Effector CD4-positive, alpha-beta T cell (primary cell): ENCODE results near the gene BACH1.

Experiments used
- DNase-seq: peaks from one replicate; pipeline ENCODE4 v3.0.0-alpha.2; 2020

Gene BACH1

DNA sequence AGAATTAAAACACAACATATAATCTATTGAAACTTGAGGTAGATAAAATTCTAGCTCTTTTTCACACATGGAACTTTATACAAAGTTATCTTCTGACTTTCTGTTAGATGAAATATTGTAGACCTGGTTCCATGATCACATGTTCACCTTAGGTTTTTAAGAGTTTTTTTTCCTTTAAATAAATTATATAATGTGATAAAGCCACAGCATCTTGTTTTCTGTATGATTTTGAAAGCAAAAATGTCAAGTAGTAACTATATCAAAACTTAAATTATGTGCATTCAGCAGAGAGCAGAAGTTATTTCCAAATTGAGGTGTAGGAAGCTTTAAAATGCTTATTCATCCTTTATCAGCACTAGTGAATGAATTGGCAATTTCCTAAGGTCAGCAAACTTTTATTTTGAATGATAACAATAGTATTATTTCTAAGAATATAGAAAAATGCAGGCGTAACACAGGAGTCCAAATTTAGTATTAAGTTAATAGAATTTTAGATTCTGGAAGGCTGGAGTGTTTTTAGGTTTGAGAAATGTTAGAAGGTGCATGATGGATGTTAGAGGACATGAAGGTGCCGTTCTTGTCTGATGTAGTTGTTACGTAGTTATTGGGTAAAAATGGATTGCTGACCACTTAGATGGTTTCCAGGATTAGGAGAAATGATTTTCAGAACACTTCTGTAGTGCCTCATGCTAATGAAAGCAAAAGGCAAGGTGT, 17.5 kb downstream of the BACH1 start:
- DNase-seq, result no peak

DNA sequence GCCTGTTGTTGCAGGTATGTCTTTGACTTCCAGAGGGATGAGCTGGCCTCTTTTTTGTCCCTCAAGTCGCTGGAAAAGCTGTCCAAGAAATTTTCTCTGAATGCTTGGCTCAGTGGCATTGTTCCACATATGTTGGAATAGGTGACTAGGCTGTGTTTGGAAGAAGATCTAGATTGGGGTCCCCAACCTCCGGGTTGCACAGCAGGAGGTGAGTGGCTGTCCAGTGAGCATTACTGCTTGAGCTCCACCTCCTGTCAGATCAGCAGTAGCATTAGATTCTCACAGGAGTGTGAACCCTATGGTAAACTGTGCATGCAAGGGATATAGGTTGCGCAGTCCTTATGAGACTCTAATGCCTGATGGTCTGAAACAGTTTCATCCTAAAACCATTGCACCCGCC, 18.1 kb downstream of the BACH1 start:
- no peak for DNase-seq

DNA sequence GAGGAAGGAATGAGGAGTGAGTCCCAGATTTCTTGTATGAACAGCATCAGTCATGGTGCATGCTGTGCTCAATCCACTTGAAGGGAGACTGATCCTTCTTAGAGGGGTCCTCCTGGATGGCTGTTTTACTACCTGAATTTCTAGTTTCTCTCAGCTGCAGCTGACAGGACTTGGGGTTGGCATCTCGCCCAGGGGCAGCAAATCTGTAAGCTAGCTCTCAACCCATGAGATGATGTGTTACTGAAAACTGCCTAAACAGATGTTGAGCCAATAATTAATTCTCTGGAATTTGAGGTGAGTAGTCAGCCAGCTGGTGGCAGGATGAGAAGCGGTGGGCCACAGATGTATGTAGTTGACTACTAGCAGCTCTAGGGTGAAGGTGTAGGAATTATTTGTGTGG, 19.6 kb downstream of the BACH1 start:
- DNase-seq, result no peak

DNA sequence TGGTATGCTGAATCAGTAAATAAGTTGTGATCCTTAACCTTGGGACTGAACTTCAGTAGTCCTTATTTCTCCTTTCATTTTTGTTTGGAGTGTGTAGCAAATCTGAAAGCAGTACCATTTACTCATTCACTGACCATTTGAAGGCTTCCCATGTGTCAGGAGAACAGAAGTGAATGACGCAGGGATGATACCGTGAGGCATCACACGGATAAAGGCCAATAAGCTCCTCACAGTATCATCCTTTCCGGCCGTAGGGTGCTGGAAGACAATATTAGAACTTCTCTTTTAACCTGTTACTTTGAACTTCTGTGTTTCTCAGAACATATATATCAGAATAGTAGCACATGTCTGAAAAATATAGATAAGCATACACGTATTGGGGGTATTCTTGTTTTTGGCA, 21.3 kb downstream of the BACH1 start:
- no peak for DNase-seq

DNA sequence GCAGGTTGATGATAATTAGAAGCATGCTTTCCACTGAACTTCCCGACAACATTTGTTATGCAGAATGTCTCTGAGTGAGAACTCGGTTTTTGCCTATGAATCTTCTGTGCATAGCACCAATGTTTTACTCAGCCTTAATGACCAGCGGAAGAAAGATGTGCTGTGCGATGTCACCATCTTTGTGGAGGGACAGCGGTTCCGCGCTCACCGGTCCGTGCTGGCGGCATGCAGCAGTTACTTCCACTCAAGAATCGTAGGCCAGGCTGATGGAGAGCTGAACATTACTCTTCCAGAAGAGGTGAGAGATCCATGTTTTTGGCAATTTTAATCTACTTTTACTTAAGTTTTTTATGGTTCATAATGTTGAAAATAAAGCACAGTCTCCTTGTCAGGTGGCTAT, 22.5 kb downstream of the BACH1 start:
- no peak for DNase-seq

DNA sequence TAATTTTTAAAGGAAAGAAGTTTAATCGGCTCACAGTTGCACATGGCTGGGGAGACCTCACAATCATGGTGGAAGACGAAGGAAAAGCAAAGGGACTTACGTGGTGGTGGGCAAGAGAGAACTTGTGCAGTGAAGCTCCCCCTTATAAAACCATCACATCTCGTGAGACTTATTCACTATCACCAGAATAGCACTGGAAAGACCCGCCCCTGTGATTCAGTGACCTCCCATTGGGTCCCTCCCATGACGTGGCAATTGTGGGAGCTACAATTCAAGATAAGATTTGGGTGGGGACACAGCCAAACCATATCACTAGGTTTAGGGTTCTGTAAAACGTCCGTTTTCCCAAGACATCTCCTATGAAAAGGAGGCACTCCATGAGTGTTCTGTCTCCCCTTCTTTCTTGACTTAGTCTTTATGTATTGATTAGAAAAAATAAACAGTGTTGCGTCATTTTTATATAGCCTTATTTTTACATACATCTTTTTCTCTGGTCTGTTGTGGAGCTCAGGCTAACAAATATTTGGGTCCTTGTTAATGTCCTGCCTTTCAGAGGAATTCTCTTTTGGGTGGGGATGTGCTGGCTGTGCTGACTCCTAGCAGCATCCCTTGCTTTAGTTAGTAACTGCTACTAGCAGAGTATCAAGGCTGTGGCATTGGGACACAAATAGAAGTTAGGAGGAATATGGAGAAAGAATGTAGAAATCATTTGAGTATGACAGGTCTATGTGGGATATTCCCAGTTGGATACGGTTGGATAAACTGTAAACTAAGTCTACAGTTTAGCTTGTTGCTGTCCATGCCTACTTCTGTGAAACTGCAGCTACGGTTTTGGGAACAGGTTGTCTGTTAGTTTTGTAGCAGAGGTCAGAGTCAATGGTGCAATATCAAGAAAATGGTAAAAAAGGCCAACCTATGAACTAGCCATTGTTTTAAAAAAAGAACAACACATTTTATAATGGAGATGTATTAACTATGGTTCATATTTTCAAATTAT, 23.5 kb downstream of the BACH1 start:
- DNase-seq, result no peak

DNA sequence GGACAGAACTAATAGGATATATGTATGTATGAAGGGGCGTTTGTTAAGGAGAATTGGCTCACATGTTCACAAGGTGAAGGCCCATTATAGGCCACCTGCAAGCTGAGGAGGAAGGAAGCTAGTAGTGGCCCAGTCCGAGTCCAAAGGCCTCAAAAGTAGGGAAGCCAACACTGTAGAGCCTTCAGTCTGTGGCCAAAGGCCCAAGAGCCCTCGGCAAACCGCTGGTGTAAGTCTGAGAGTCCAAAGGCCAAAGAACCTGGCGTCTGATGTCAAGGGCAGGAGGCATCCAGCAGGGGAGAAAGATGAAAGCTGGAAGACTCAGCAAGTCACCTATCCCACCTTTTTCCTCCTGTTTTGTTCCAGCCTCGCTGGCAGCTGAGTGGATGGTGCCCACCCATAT, 24.5 kb downstream of the BACH1 start:
- DNase-seq, result no peak

DNA sequence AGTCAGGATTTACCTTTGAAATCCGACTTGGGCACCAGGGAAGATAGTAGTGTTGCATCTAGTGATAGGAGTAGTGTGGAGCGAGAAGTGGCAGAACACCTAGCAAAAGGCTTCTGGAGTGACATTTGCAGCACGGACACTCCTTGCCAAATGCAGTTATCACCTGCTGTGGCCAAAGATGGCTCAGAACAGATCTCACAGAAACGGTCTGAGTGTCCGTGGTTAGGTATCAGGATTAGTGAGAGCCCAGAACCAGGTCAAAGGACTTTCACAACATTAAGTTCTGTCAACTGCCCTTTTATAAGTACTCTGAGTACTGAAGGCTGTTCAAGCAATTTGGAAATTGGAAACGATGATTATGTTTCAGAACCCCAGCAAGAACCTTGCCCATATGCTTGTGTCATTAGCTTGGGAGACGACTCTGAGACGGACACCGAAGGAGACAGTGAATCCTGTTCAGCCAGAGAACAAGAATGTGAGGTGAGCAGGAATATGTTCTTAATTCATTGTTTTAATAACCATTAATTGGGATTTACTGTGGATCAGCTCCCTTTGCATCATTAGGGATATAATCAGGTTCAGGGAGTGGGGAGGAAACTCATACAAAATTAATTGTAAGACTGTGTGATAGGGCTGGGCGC, 28.3 kb downstream of the BACH1 start:
- no peak for DNase-seq

DNA sequence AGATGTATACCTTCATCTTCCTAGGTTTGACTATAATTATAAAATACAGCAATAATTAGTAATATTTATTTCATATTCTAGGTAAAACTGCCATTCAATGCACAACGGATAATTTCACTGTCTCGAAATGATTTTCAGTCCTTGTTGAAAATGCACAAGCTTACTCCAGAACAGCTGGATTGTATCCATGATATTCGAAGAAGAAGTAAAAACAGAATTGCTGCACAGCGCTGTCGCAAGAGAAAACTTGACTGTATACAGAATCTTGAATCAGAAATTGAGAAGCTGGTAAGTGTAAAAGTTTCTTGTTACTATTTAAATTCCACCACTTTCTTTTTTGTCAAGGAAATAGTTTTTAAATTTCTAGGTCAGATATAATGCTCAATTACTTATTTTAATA, 30.7 kb downstream of the BACH1 start:
- no peak for DNase-seq

DNA sequence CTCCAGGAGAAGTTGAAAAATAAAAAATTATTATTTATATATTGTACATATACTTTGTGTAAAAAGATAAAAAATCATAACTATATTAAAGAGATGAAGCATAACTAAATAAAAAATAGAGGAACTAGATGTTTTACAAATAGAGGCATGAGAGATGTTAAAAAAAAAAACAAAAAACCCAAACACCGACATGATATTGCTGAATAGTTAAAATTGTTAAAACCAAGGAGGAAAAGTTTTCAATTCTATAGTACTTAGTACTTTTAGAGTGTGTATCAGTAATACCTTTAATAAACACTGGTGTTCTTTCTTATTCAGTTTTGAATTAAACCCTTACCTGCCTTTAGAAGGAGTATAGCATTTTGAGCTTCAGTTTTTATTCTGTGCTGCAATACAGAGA, 32.1 kb downstream of the BACH1 start:
- no peak for DNase-seq

DNA sequence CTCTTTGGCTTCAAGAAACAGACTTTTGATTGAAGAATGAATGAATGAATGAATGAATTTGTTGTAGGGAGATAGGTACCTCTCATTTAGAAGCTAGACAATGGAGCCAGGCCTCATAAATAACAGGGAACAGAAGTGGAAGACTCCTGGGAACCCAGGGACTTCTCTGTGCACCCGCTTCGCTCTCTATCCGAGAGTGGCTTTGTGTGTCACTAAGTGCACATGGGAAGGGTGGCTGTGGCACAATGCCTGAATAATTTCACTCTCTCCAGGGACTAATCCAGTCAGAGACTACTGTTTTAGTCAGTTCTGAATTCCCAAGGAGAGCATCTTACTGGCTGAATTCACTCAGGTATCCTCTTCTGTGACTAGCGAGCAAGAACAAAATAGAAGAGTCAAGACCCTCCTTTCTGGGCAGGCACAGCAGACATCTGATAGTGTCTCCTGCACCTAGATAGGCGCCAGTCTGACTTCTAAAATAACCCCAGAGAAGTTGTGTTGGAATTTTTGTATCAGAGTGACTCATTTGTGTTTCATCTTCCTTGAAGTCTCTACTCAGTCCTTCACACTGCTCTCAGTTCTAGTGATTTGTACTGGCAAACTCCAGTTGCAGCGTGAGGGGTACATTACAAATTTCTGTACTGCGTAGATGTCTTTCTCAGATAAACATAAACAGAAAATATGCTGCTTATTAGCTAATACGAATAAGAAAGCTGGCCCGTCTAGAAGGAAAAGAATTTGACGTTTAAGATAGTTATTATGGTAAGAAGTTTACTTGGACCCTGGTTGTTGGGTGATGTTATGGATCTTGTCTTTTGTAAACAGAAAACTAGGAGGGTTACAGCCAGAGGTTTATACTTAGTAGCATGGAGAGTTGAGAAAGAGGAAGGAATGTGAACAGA, 34.0 kb downstream of the BACH1 start:
- no peak for DNase-seq

DNA sequence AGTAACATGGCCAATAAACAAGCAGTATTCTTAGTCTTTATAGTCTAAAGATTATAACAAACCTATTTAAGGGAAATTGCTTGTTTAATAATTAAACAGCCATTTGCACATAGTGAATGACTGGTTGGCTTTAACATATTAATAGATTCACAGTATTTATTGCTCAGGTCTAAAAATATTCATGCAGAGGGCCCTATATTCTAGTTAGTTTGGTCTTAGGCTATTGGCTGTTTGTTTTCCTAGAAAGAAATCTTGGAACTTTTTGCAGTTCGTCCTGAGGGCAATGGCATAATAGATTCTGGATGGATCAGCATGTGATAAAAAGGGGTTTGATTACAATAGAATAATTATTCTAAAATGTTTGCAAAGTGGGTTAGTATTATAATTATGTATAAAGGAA, 34.7 kb downstream of the BACH1 start:
- no peak for DNase-seq

DNA sequence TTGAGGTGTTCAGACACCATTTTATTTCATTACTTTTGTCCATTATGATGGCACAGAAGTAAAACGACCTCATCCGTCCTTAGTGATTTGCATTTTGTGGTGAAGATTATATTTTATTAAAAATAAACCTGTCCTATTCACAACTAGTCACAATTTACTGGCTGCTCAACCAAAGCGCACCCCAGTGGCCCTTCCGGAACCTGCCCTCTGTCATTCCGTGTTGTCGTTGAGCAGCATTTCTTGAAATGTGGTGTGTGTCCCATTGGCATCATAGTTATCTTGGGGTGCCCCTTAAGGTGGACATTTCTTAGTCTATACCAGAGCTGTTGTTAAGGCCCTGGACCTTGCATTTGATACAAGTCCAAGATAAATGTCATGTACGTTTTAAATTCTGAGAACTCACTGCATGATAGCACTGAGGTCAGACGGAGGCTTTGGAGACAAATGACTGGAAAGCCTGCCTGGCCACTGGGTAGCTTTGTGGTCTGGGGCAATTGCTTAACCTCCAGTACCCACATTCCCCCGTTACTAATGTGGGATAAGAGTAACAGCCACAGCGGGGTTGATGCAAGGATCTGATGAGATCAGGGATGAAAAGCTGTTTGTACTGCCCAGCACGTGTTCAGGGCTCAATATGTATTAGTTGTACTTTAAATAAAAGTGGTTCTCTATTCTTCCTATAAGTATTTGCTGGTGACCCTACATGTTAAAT, 36.2 kb downstream of the BACH1 start:
- DNase-seq, result no peak

DNA sequence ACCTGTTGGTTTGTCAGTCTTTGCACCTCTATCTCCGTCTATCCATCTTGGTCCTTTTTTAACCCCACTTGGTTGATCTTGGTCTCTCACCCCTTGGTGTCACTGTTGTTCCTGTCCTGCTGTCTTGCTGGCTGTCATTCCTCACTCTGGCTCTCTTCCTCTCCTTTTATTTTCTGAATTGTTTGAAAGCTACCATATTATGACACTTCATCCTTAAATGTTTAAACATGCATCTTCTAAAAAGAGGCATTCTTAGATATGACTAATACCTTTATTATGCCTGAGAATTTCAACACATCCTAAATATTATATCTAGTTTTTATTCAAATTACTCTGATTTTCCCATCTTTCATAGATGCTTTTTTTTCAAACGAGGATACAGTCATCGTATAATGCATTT, 37.0 kb downstream of the BACH1 start:
- DNase-seq, result no peak

DNA sequence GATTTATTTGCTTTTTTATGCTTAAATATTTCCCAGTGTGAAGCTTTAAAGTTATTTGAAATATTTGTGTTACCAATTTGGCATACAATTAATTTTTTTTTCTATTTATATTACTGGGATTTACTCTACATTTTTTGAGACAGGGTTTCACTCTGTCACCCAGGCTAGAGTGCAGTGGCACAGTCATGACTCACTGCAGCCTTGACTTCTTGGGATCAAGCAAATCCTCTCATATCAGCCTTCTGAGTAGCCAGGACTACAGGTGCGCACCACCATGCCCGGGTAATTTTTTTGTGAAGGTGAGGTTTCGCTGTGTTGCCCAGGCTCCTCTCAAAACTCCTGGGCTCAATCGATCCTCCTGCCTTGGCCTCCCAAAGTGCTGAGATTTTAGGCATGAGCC, 39.5 kb downstream of the BACH1 start:
- DNase-seq, result no peak

DNA sequence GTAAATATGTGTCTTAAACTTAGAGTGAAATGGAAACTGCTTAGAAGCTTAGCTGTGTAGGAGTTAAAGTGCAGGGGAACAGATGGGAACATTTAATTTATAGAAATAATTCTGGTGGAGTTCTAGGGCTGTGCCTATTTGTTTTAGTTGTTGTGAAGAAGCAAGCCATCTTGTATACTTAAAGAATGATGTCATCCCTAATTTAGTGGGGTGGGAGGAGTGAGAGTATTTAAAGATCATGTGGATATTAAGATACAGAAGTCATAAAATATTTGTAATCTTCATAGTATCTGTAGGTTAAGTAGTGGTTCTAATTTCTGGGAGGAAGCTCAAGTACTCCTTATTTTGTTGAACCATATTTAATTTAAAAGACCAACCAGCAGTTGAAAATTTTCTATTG, 41.5 kb downstream of the BACH1 start:
- DNase-seq, result no peak

DNA sequence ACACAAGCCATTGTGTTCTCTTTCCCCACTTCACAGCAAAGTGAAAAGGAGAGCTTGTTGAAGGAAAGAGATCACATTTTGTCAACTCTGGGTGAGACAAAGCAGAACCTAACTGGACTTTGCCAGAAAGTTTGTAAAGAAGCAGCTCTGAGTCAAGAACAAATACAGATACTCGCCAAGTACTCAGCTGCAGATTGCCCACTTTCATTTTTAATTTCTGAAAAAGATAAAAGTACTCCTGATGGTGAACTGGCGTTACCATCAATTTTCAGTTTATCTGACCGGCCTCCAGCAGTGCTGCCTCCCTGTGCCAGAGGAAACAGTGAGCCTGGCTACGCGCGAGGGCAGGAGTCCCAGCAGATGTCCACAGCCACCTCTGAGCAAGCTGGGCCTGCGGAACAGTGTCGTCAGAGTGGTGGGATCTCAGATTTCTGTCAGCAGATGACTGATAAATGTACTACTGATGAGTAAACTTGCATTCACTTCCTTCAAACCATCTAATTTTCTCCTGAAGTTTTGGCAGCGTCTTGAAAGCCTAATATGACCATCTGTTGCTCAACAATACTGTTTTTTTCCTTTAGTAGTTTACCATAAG, 43.7 kb downstream of the BACH1 start:
- no peak for DNase-seq

DNA sequence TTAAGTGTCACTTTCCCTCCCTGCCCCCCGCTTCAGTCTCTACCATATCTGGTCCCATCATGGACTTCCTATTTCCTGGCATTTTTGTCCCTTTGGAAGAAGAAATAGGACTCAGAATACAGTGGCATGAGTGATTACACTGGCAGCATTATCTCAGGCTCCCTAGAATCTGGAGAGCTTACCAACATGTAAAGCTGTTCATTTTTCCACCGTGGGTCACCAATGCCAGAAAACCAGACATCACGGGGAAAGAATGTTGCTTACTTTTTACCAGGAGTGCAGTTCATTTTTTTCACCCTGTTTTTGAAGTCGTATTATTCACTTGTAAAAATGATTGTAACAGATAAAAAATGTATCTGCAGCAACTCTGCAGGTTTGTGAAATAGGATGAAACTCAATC, 44.8 kb downstream of the BACH1 start:
- no peak for DNase-seq

DNA sequence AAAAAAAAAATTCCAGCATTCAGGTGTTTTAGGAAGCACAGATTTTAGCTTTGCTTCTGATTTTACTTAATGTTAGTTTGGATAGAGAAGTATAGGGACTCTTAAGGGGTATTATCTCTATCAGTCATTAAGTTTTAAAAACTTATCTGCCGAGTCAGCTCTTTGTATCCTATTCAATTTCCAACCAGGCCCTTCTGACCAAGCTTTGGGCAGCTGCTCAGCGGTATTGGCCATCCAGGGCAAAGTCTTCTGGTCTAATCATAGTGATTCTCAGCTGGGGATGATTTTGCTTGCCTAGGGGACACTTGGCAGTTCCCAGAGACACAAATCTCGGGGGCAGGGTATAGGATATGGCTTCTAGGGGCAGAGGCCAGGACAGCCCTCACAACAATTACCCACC, 47.6 kb downstream of the BACH1 start:
- DNase-seq, result no peak

DNA sequence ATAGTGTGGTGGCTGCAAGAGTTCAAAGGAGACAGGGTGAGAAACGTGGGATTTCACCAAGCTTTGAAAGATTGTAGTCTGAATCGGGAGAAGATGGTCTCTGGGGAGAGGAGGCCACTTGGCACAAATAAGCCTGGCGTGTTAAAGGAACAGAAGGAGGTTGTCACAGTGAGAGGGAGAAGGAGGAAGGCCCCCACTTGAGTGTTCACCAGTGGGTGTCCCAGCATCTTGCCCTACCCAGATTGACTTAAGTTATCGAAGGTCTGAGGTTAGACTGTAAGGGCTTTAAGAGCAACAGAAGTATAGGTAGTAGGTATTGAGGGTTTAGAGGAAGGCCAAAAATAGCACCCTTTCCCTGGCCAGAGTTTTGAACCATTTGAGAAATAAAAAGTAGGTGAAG, 48.0 kb downstream of the BACH1 start:
- no peak for DNase-seq

DNA sequence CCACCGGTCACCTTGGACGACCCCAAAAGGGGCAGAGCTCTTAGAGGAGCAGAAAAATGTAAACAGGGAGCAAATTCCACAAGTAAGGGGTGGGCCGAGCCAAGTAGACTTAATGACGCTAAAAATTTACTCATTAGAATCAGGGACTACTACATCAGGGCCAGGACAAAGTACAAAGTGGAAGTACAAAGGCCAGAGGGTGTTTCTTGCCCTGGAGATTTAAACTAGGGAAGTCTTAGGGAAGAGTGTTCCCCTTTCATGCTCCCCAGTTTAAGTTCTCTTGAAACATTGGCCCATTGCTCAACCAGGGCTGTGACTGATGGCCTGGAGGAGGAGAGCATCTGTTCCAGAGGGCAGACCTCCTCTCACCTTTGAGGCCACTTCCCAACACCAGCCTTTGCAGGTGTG, 48.6 kb downstream of the BACH1 start:
- DNase-seq, result no peak

DNA sequence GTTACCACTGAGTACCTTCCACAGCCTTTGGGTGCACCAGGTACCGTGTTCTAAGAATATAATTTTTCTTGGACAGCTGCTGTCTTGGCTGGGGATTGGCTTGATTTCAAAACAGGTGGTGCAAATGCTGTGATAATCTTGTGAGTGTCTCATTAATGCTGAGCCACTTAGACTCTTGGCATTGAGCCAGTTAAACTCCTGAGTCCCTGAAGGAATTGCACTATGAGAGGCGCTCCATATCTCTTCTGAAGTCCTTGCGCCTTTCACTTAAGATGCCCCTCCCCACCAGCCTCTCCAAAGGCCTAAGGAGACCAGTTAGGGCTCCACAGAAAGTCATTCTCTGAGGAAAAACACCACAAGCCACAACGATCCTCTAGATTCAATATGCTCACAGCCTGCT, 51.0 kb downstream of the BACH1 start:
- no peak for DNase-seq
